Muscle of leg (tissue), 11 donors: ENCODE results near the gene SYT13. TPM values are rescaled to one million over a fixed set of nuclear protein-coding genes. Genes with fewer than 3 reads are reported as not detected.

Source experiments
- DNase-seq: peaks from one replicate; pipeline ENCODE4 v3.0.0; 2013
- H3K27ac ChIP-seq: one replicate; pipeline ENCODE4 v1.5.1; 2013; ENCODE audit warnings: mild to moderate bottlenecking, low read length, control low read depth
- H3K27me3 ChIP-seq: one replicate; pipeline ENCODE4 v1.6.1; 2013; ENCODE audit warnings: low read length; ENCODE audit not compliant: control insufficient read depth, insufficient read depth
- H3K36me3 ChIP-seq: one replicate; pipeline ENCODE4 v1.6.1; 2013; ENCODE audit warnings: low read length; ENCODE audit not compliant: control insufficient read depth, insufficient read depth
- H3K4me1 ChIP-seq: one replicate; pipeline ENCODE4 v1.6.1; 2013; ENCODE audit warnings: low read length; ENCODE audit not compliant: control insufficient read depth, insufficient read depth
- H3K4me3 ChIP-seq: one replicate; pipeline ENCODE4 v1.5.1; 2013; ENCODE audit warnings: low read length, control low read depth
- H3K9me3 ChIP-seq: replicated peaks from 2 replicates; pipeline ENCODE4 v1.6.1; 2013; ENCODE audit warnings: low read depth, low read length; ENCODE audit not compliant: control insufficient read depth
- WGBS: methylation state at CpG from one replicate; pipeline ENCODE4 v1.1.5; 2013; ENCODE audit warnings: missing lambda C conversion rate; ENCODE audit not compliant: insufficient coverage; 5-methylcytosine and 5-hydroxymethylcytosine counted together
- polyA plus RNA-seq, 8 donors: library from polyadenylated mRNA; unstranded; fragments of 120-200 nt; gene quantifications; one replicate each; pipeline versions ENCODE4 v1.2.1 to v1.2.3, GENCODE V29; 2013; ENCODE audit warnings: inconsistent platforms in 1 of 8, low replicate concordance in 1 of 8; ENCODE audit not compliant: insufficient read length in 8 of 8, insufficient read depth in 1 of 8
- total RNA-seq: library from RNA; stranded (reverse); fragments of 120-200 nt; gene quantifications from one replicate; pipeline ENCODE4 v1.2.4, GENCODE V29; 2013

SYT13 gene
- total and polyA plus RNA-seq, 9 donors: 0.49 to 1.9 (median 1.2) TPM

DNA sequence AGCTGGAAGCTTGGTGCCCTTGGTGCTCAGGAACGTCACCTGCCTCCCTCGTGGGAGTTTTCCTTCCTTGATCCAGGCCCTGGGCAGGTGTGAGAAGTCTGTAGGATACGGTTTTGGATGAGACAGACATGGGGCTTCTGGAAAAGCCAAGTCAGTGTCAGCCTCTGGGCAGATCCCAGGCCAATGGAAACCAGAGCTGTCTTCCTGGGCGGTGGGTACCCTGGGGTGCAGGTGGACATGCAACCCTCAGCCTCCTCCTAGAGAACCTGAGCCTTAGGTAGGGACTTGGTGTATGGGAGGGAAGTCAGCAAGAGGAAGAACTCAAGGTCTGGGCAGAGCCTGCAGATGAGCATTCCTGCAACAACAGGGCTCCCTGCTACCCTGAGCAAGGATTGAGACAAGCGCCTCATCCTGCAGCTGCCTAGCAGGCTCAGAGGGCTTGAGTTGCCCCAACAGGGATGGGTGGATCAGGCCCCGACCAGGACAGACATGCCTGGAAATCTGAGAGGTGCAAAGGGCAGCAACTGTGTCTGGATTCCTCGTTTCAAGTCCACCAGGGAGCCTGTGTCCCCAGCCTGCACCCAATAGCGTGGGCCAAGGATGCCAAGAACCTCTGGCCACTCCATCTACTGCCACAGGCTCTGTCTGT is 37.6 kb upstream of the SYT13 start:
- Histone ChIP-seq H3K9me3 (peaks cover 8% of the 10 kb centered on the region), H3K27ac (no peak overlapping the region), H3K36me3 (no peaks in the 10 kb centered on the region), H3K27me3 (peaks cover 5% of the 10 kb centered on the region), H3K4me3 (no peak overlapping the region), H3K4me1 (peaks cover 34% of the 10 kb centered on the region)
- WGBS: 66% methylated on average over 6 of the region's 8 CpGs
- DNase-seq: no peak

DNA sequence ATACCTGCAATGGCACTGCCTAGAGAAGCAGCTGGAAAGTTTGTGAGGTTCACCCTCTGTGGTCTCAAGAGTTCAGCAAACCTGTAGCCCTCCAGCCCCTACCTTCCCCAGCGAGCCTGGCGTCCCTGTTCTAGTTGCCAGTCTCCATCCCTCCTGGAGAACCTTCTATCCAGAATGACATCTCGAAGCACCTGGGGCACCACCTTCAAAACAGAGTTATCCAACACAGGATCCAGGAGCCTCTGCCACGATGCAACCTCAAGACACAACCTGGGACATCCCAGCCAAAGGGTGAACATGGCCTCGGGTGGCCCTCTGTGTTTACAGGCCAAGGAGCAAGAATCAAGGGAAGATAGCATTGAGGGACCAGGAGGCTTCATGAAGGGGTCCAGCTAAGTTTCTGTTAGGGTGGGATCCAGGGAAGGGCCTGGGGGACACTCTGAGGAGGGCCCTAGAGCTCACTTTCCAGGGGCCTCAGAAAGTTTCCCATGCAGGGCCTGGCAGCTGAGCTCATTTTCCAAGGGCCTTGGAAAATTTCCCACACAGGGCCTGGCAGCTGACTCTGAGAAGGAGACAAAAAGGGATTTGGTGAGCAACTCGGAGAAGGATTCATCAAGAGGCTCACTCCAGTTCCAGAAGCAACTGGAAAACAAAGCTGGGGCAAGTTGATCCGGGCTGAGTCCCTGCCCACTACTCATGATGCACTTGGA is 36.9 kb upstream of the SYT13 start:
- Histone ChIP-seq H3K9me3 (peaks cover 8% of the 10 kb centered on the region), H3K4me1 (peaks cover 34% of the 10 kb centered on the region), H3K27me3 (peaks cover 3% of the 10 kb centered on the region), H3K36me3 (no peaks in the 10 kb centered on the region), H3K27ac (no peak overlapping the region), H3K4me3 (no peak overlapping the region)
- peak; percentile 64 for DNase-seq
- 70% methylated on average over 6 of the region's 7 CpGs for WGBS

DNA sequence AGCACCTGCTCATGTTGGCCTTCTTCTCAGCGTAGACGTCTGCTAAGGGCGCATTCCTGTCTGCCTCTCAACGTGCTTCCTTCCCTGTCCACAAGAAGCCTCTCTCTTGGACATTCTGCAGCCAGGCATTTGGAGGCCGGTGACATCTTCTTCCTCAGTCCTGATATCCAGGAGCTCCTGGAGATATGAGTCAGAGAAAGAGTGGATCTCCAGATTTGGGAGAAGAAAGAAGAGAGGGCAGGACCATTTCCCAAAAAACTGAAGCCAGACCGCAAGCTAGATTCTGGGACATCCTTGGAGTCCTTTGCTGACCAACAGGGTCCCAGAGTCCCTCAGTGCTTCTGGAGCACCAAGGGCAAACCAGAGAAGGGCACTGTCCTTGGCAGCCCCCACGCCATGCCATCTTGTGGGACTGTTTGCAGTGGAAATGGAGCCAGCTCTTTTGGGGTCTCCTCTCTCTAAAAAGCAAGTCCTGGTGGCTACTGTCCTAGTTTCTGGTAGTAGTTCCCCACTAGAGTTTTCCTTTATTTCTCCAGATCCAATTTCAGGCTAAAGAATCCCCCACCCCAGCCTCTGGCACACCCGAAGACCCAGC is 36.1 kb upstream of the SYT13 start:
- Histone ChIP-seq H3K27ac (no peak overlapping the region), H3K27me3 (peaks cover 3% of the 10 kb centered on the region), H3K4me3 (no peak overlapping the region), H3K4me1 (peaks cover 34% of the 10 kb centered on the region), H3K9me3 (peaks cover 4% of the 10 kb centered on the region), H3K36me3 (no peaks in the 10 kb centered on the region)
- 64% methylated on average over 7 of the region's 8 CpGs for WGBS
- no peak for DNase-seq

DNA sequence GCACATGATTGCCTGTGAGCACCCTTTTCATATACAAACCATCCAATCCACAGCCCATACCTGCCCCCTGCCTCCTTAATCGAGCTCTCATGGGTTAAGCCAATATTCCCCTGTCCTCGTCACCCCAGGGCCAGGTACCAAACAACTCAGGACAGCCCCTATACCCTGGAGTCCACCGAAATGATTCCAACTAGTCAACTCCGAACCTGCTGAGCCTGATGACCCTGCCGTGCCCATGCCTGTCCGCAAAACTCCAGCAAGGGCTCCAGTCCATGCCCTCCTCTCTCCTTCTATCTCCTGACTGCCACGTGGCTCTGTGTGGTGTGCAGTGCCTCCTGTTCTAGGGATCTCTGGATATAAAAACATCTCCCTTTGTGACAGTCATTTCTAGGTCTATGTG is 35.5 kb upstream of the SYT13 start:
- Histone ChIP-seq H3K4me3 (no peak overlapping the region), H3K36me3 (no peaks in the 10 kb centered on the region), H3K4me1 (peaks cover 34% of the 10 kb centered on the region), H3K27ac (no peak overlapping the region), H3K9me3 (no peaks in the 10 kb centered on the region), H3K27me3 (peaks cover 3% of the 10 kb centered on the region)
- 72% methylated on average over 7 of the region's 7 CpGs for WGBS
- DNase-seq: no peak

DNA sequence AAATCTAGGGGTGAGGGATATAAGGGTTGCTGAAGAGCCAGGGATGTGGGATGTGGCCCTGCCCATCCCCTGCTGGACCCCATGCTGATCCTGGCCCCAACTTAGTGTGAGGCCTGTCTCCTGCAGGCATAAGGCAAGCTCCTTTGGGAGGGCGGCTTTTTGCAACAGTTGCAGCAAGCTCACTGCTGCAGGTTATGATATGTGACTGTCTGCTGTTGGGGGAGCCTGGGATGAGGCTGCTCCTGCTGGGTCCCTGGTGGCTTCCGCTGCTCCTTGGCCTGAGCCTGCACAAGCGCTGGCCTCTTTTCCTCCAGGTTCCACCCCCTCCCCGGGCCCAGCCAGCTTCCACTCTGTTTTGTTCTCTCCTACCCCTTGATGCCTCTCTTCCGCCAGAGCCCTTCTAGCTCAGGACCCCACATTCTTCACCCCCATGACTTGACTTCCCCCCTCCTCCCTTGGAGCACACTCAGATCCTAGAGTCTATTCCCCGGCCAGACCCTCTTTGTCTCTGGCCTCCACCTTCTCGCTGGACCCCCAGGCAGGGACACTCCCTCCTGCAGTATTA is 35.0 kb upstream of the SYT13 start:
- Histone ChIP-seq H3K36me3 (no peaks in the 10 kb centered on the region), H3K4me1 (peaks cover 34% of the 10 kb centered on the region), H3K9me3 (no peaks in the 10 kb centered on the region), H3K27me3 (peaks cover 3% of the 10 kb centered on the region), H3K27ac (no peak overlapping the region), H3K4me3 (no peak overlapping the region)
- no peak for DNase-seq
- WGBS: 44% methylated on average over 7 of the region's 7 CpGs

DNA sequence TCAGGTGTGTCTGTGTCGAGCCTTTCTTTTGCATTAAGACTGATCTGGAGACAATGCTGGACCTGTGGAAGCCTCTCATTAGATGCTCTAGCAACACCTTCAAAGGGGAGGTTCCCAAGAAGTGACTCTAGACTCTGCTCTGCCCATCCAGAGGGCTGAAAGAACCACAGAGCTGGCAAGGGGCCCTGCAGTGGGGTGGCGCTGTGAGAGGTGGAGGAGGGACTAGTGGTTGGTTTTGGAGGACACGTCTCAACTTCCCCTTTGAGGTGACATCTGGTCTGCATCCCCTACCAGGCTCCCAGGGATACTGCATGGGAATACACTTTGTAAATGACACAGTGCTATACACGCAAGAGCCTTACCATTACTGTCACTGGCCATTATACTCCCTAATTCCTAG is 34.2 kb upstream of the SYT13 start:
- Histone ChIP-seq H3K27ac (no peak overlapping the region), H3K4me3 (no peak overlapping the region), H3K27me3 (peaks cover 3% of the 10 kb centered on the region), H3K9me3 (no peaks in the 10 kb centered on the region), H3K4me1 (peaks cover 34% of the 10 kb centered on the region), H3K36me3 (no peaks in the 10 kb centered on the region)
- WGBS: 73% methylated on average over 3 of the region's 4 CpGs
- no peak for DNase-seq

DNA sequence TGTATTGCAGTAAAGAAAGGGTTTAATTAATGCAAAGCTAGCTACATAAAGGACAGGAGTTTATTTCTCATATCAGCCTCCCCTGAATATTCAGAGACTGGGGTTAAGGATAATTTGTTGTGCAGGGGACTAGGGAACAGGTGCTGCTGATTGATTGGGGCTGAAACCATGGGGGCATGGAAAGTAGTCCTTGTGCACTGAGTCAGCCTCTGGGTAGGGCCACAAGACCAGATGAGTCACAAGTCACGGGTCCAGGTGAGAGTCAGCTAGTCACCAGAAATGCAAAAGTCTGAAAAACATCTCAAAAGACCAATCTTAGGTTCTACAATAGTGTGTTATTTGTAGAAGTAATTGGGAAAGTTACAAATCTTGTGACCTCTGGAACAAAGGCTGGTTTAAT is 32.9 kb upstream of the SYT13 start:
- no peak overlapping the region for H3K4me3 ChIP-seq
- H3K27ac ChIP-seq: no peak overlapping the region
- peaks cover 32% of the 10 kb centered on the region for H3K4me1 ChIP-seq
- no peak for DNase-seq
- WGBS: no CpG with 5 or more reads among the region's 1 CpG
- peaks cover 5% of the 10 kb centered on the region for H3K27me3 ChIP-seq
- H3K9me3 ChIP-seq: no peaks in the 10 kb centered on the region
- no peaks in the 10 kb centered on the region for H3K36me3 ChIP-seq

DNA sequence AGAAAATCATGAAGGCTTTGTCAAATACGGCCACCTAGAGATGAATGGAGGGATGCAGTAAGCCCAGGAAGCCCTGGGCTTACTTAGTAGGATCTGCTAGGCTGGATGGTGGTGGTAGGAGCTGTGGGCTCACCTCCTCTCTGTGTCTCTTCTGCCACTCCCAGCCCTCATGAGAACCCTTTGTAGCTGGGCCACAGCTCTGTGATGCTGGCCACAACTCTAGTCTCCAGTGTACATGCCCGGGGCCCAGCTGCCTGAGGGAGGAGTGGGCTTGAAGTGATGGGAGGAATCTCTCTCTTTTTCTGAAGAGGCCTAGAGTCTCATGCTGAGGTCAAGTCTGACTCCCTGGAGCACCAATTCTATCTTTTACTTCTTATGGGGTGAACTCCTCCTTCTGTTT is 32.4 kb upstream of the SYT13 start:
- Histone ChIP-seq H3K4me3 (no peak overlapping the region), H3K27me3 (peaks cover 8% of the 10 kb centered on the region), H3K27ac (no peak overlapping the region), H3K4me1 (peaks cover 27% of the 10 kb centered on the region), H3K36me3 (no peaks in the 10 kb centered on the region), H3K9me3 (no peaks in the 10 kb centered on the region)
- DNase-seq: no peak
- 100% methylated on average over 1 of the region's 2 CpGs for WGBS

DNA sequence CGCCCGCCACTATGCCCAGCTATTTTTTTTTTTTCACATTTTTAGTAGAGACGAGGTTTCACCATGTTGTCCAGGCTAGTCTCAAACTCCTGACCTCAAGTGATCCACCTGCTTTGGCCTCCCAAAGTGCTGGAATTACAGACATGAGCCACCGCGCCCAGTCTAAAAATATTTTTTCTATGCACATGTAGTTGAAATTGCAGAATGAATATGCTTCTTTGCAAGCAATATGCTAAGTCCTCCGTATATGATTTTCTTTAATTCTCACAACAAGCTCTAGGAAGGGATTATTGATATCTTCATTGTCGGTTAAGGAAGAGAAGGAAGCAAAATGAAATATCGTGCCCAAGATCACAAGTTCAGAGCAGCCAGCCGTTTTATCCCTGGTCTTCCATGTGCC is 30.1 kb upstream of the SYT13 start:
- Histone ChIP-seq H3K4me3 (no peak overlapping the region), H3K27me3 (peaks cover 6% of the 10 kb centered on the region), H3K9me3 (no peaks in the 10 kb centered on the region), H3K36me3 (no peaks in the 10 kb centered on the region), H3K4me1 (peaks cover 4% of the 10 kb centered on the region), H3K27ac (no peak overlapping the region)
- DNase-seq: no peak
- 92% methylated on average over 2 of the region's 9 CpGs for WGBS

DNA sequence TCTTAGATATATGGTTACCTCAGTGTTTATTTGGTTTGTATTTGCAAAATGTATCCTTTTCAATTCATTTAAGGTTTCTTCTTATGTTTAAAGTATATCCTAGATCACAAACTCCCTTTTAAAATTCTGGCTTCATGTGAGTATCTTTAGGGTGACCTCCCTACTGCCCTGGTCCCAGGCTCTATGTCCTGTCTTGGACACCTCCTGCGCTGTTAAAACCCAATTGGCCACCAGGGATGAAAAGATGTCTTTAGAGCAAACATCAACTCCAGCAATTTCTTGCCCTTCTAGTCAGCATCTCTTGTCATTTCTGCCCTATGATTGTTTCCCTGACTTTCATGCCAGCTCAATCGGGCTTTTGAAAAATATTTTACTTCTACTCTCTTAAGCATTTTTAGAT is 28.8 kb upstream of the SYT13 start:
- Histone ChIP-seq H3K27ac (no peak overlapping the region), H3K36me3 (no peaks in the 10 kb centered on the region)
- 70% methylated on average over 1 of the region's 2 CpGs for WGBS

More for the DNA sequence above, 28.8 kb upstream of the SYT13 start:
- Histone ChIP-seq H3K4me3 (no peak overlapping the region), H3K27me3 (peaks cover 9% of the 10 kb centered on the region), H3K4me1 (no peaks in the 10 kb centered on the region), H3K9me3 (no peaks in the 10 kb centered on the region)
- DNase-seq: no peak
